ENCODE measurements around the gene PDPR. TPM values are rescaled to one million over a fixed set of nuclear protein-coding genes. Genes with fewer than 3 reads are reported as not detected.
"Not testable (repeated sequence)": the region's sequence is repeated elsewhere in the genome, so short reads cannot be mapped to it uniquely, and the experiment has no call there.

The PDPR gene
- total RNA-seq: 40.7 and 41.4 TPM in 2 replicates

- H3K27me3 Mint-ChIP-seq (ENCODE audit: insufficient read depth); H3K36me3 Mint-ChIP-seq (ENCODE audit: low read depth); H3K9me3 Mint-ChIP-seq: not testable (repeated sequence)
- peak within 1 kb of the TSS; percentile 75 for H3K27ac Mint-ChIP-seq
- DNase-seq (ENCODE audit: low spot score): peak; percentile 93
- H3K4me3 Mint-ChIP-seq: peak within 1 kb of the TSS; percentile 88
- intact Hi-C loops (cut with micrococcal nuclease): loop anchor here (2.0 to 5.0 kb wide), 3 partner anchors 49 to 727 kb away; partner anchors contain the start of gene TERF2
- peaks cover 22% of the 10 kb centered on the region for H3K4me1 Mint-ChIP-seq (ENCODE audit: low read depth)
These were observed at the start of gene PDPR for GRCh38 chr16:70113982-70114826. Gene PDPR, plus strand, starts transcription at chr16:70114332. Its CDS starts 6,161 bp downstream, at chr16:70120493.

GRCh38 chr16:70064841-70065370 is 49.2 kb upstream of the PDPR start:
- peak overlapping the region; percentile 85 for H3K4me3 Mint-ChIP-seq
- intact Hi-C loops (cut with micrococcal nuclease): loop anchor here (2.0 kb wide), 1 partner anchor 50 kb away; the partner anchor contains the start of gene PDPR
- DNase-seq (ENCODE audit: low spot score): peak; percentile 57
- H3K27ac Mint-ChIP-seq: peak overlapping the region; percentile 44
- not testable (repeated sequence) for H3K27me3 Mint-ChIP-seq (ENCODE audit: insufficient read depth); H3K9me3 Mint-ChIP-seq; H3K36me3 Mint-ChIP-seq (ENCODE audit: low read depth); H3K4me1 Mint-ChIP-seq (ENCODE audit: low read depth)

GRCh38 chr16:70065376-70065745 is 48.8 kb upstream of the PDPR start:
- intact Hi-C loops (cut with micrococcal nuclease): loop anchor here (2.0 kb wide), 1 partner anchor 49 kb away; the partner anchor contains the start of gene PDPR
- H3K9me3 Mint-ChIP-seq; H3K4me1 Mint-ChIP-seq (ENCODE audit: low read depth); H3K27me3 Mint-ChIP-seq (ENCODE audit: insufficient read depth); DNase-seq (ENCODE audit: low spot score); H3K36me3 Mint-ChIP-seq (ENCODE audit: low read depth); H3K27ac Mint-ChIP-seq: not testable (repeated sequence)
- H3K4me3 Mint-ChIP-seq: peak overlapping the region; percentile 85

GRCh38 chr16:70065746-70066658 is 48.1 kb upstream of the PDPR start:
- peak; percentile 83 for DNase-seq (ENCODE audit: low spot score)
- not testable (repeated sequence) for H3K9me3 Mint-ChIP-seq; H3K36me3 Mint-ChIP-seq (ENCODE audit: low read depth); H3K4me1 Mint-ChIP-seq (ENCODE audit: low read depth); H3K27me3 Mint-ChIP-seq (ENCODE audit: insufficient read depth)
- Mint-ChIP-seq H3K4me3 (peak overlapping the region; percentile 79), H3K27ac (peak overlapping the region; percentile 55)
- intact Hi-C loops (cut with micrococcal nuclease): loop anchor here (2.0 kb wide), 1 partner anchor 49 kb away; the partner anchor contains the start of gene PDPR

GRCh38 chr16:70066751-70067150 is 47.4 kb upstream of the PDPR start:
- not testable (repeated sequence) for H3K27ac Mint-ChIP-seq; DNase-seq (ENCODE audit: low spot score)

GRCh38 chr16:70079081-70079480 is 35.1 kb upstream of the PDPR start:
- H3K27ac Mint-ChIP-seq; H3K27me3 Mint-ChIP-seq (ENCODE audit: insufficient read depth); H3K9me3 Mint-ChIP-seq; H3K36me3 Mint-ChIP-seq (ENCODE audit: low read depth); H3K4me3 Mint-ChIP-seq; H3K4me1 Mint-ChIP-seq (ENCODE audit: low read depth); DNase-seq (ENCODE audit: low spot score); intact Hi-C loops (cut with micrococcal nuclease): not testable (repeated sequence)

More at GRCh38 chr16:70066751-70067150, 47.4 kb upstream of the PDPR start:
- H3K27me3 Mint-ChIP-seq (ENCODE audit: insufficient read depth); intact Hi-C loops (cut with micrococcal nuclease); H3K4me1 Mint-ChIP-seq (ENCODE audit: low read depth); H3K9me3 Mint-ChIP-seq; H3K36me3 Mint-ChIP-seq (ENCODE audit: low read depth): not testable (repeated sequence)
- peak overlapping the region; percentile 72 for H3K4me3 Mint-ChIP-seq

- DNase-seq (ENCODE audit: low spot score); H3K4me3 Mint-ChIP-seq; H3K9me3 Mint-ChIP-seq; H3K27me3 Mint-ChIP-seq (ENCODE audit: insufficient read depth); H3K27ac Mint-ChIP-seq; H3K4me1 Mint-ChIP-seq (ENCODE audit: low read depth); H3K36me3 Mint-ChIP-seq (ENCODE audit: low read depth); intact Hi-C loops (cut with micrococcal nuclease): not testable (repeated sequence)
These were observed 32.9 kb upstream of the PDPR start for GRCh38 chr16:70081219-70081618.

GRCh38 chr16:70083931-70084330 is 30.2 kb upstream of the PDPR start:
- H3K4me1 Mint-ChIP-seq (ENCODE audit: low read depth); H3K4me3 Mint-ChIP-seq; DNase-seq (ENCODE audit: low spot score); H3K36me3 Mint-ChIP-seq (ENCODE audit: low read depth); H3K27ac Mint-ChIP-seq; H3K9me3 Mint-ChIP-seq; H3K27me3 Mint-ChIP-seq (ENCODE audit: insufficient read depth); intact Hi-C loops (cut with micrococcal nuclease): not testable (repeated sequence)

GRCh38 chr16:70088160-70088559 is 26.0 kb upstream of the PDPR start:
- H3K9me3 Mint-ChIP-seq; H3K27ac Mint-ChIP-seq; H3K4me1 Mint-ChIP-seq (ENCODE audit: low read depth); DNase-seq (ENCODE audit: low spot score); H3K27me3 Mint-ChIP-seq (ENCODE audit: insufficient read depth); H3K36me3 Mint-ChIP-seq (ENCODE audit: low read depth); intact Hi-C loops (cut with micrococcal nuclease); H3K4me3 Mint-ChIP-seq: not testable (repeated sequence)

GRCh38 chr16:70088877-70089276 is 25.3 kb upstream of the PDPR start:
- H3K27me3 Mint-ChIP-seq (ENCODE audit: insufficient read depth); H3K4me3 Mint-ChIP-seq; intact Hi-C loops (cut with micrococcal nuclease); DNase-seq (ENCODE audit: low spot score); H3K4me1 Mint-ChIP-seq (ENCODE audit: low read depth); H3K27ac Mint-ChIP-seq; H3K9me3 Mint-ChIP-seq; H3K36me3 Mint-ChIP-seq (ENCODE audit: low read depth): not testable (repeated sequence)

- intact Hi-C loops (cut with micrococcal nuclease): not testable (repeated sequence)
These were observed 24.8 kb upstream of the PDPR start for GRCh38 chr16:70089289-70089688.

GRCh38 chr16:70091104-70091503 is 23.0 kb upstream of the PDPR start:
- H3K27ac Mint-ChIP-seq; H3K4me3 Mint-ChIP-seq; H3K27me3 Mint-ChIP-seq (ENCODE audit: insufficient read depth); intact Hi-C loops (cut with micrococcal nuclease); H3K36me3 Mint-ChIP-seq (ENCODE audit: low read depth); DNase-seq (ENCODE audit: low spot score); H3K9me3 Mint-ChIP-seq; H3K4me1 Mint-ChIP-seq (ENCODE audit: low read depth): not testable (repeated sequence)

More at GRCh38 chr16:70089289-70089688, 24.8 kb upstream of the PDPR start:
- H3K4me3 Mint-ChIP-seq; H3K36me3 Mint-ChIP-seq (ENCODE audit: low read depth); H3K27me3 Mint-ChIP-seq (ENCODE audit: insufficient read depth); H3K27ac Mint-ChIP-seq; H3K9me3 Mint-ChIP-seq; DNase-seq (ENCODE audit: low spot score); H3K4me1 Mint-ChIP-seq (ENCODE audit: low read depth): not testable (repeated sequence)

GRCh38 chr16:70094096-70094495 is 20.0 kb upstream of the PDPR start:
- H3K4me3 Mint-ChIP-seq; H3K36me3 Mint-ChIP-seq (ENCODE audit: low read depth); H3K27ac Mint-ChIP-seq; DNase-seq (ENCODE audit: low spot score); H3K27me3 Mint-ChIP-seq (ENCODE audit: insufficient read depth); H3K4me1 Mint-ChIP-seq (ENCODE audit: low read depth); H3K9me3 Mint-ChIP-seq; intact Hi-C loops (cut with micrococcal nuclease): not testable (repeated sequence)

All from activated T-helper 1 cell treated with anti-CD3 and anti-CD28 coated beads, Interleukin-12 subunit alpha, Interleukin-12 subunit beta, Interleukin-2, Interleukin-4 antibody, amounts not matched to agents 30 ng/mL and 10 ng/mL and 1 ng/mL, durations not matched to agents 14 hours and 24 hours and 36 hours (primary cell).